A549 (cell line): ENCODE data around the gene PRR3.

ENCODE experiments used
- MAFK ChIP-seq: fragments of 450-650 bp; IDR thresholded peaks from 2 replicates; pipeline ENCODE4 v1.6.1; 2014; ENCODE audit not compliant: partially characterized antibody
- POLR2A ChIP-seq: IDR thresholded peaks from 2 replicates; pipeline ENCODE4 v1.6.1; 2012; ENCODE audit warnings: mild to moderate bottlenecking, low read length

DNA sequence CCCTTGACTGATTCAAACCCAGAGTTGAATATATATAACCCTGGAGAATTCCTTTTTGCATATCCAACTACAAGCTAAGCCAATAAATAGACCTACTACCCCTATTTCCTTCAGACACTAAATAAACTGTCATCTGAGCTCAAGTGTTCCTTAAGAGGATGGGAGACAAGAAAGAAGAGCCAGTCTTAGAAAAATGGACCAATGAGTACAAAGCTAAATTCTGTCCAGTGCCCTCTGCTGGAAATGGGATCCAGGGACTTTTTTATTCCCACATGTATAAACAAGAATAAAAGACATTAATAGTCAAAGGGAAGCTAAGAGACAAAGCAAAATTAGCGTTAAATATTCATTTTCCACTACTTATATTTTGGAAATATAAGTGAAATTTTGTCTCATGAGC lies 55.1 kb downstream of the PRR3 start:
- TF ChIP-seq POLR2A (no peak), MAFK (no peak)
